Testis (tissue), 5 donors: ENCODE data around the gene SH3RF3. TPM values are rescaled to one million over a fixed set of nuclear protein-coding genes. Genes with fewer than 3 reads are reported as not detected.

Experiments
- DNase-seq: peaks from one replicate; pipeline ENCODE4 v3.0.0-alpha.2; 2019
- H3K27ac ChIP-seq, 2 donors: fragments of 200-600 bp; sonication (generic); one replicate each; pipeline ENCODE4 v1.5.1; 2019
- H3K27me3 ChIP-seq: fragments of 200-600 bp; sonication (generic); one replicate; pipeline ENCODE4 v1.5.1; 2019
- H3K36me3 ChIP-seq: fragments of 200-600 bp; sonication (generic); one replicate; pipeline ENCODE4 v1.5.1; 2017; ENCODE audit warnings: low read depth; ENCODE audit errors: missing control alignments
- H3K4me1 ChIP-seq: fragments of 200-600 bp; sonication (generic); one replicate; pipeline ENCODE4 v1.5.1; 2019
- H3K4me3 ChIP-seq, 2 donors: fragments of 200-600 bp; sonication (generic); one replicate each; pipeline ENCODE4 v1.5.1; 2017 to 2019
- H3K9me3 ChIP-seq: fragments of 200-600 bp; sonication (generic); one replicate; pipeline ENCODE4 v1.5.1; 2017
- POLR2A ChIP-seq: fragments of 450-650 bp; IDR thresholded peaks from one replicate; pipeline ENCODE4 v1.6.1; 2017; ENCODE audit warnings: antibody characterized with exemption, mild to moderate bottlenecking, moderate library complexity
- WGBS, 2 donors: methylation state at CpG; one replicate each; pipeline ENCODE4 v1.1.5; 2018; 5-methylcytosine and 5-hydroxymethylcytosine counted together
- intact Hi-C: fragments of 100-400 bp; cut with DNase I; formaldehyde crosslinking; loops from one replicate; pipeline ENCODE4 v1.15.1; 2023; ENCODE audit warnings: low total_unique reads
- long read RNA-seq, 2 donors: transcript quantifications; one replicate each; lab custom pipeline, GENCODE V29; 2026
- polyA plus RNA-seq: library from polyadenylated mRNA; stranded (reverse); fragments of 350-450 nt; fragmentation: Illumina TruSeq; extraction: RNeasy Lipid Tissue Mini Kit (QIAGEN cat#74804); gene quantifications from one replicate; pipeline ENCODE4 v1.2.3, GENCODE V29; 2014; ENCODE audit warnings: low read depth, low replicate concordance; ENCODE audit not compliant: insufficient read depth
- total RNA-seq, 2 donors: library from RNA; depleted of rRNA; stranded (reverse); fragments of >200 nt; gene quantifications; one replicate each; pipeline ENCODE4 v1.2.3, GENCODE V29; 2016
- TF ChIP-seq, protein P1 (sequence below), 3 experiments: fragments of 450-650 bp in 2 of 3; fragments of 200-600 bp in 1 of 3; sonication (generic) in 1 of 3; IDR thresholded peaks; one replicate each; pipeline ENCODE4 v1.5.1; 2016 to 2019; ENCODE audit warnings: antibody characterized with exemption in 3 of 3, mild to moderate bottlenecking in 2 of 3, moderate library complexity in 1 of 3

Gene SH3RF3
- total RNA-seq = 10 to 100 TPM; 16.5 to 20.1 TPM
- 9.3 TPM for polyA plus RNA-seq
- long read RNA-seq, donor 1 = 0 reads
- long read RNA-seq, donor 2 = 0 reads

DNA sequence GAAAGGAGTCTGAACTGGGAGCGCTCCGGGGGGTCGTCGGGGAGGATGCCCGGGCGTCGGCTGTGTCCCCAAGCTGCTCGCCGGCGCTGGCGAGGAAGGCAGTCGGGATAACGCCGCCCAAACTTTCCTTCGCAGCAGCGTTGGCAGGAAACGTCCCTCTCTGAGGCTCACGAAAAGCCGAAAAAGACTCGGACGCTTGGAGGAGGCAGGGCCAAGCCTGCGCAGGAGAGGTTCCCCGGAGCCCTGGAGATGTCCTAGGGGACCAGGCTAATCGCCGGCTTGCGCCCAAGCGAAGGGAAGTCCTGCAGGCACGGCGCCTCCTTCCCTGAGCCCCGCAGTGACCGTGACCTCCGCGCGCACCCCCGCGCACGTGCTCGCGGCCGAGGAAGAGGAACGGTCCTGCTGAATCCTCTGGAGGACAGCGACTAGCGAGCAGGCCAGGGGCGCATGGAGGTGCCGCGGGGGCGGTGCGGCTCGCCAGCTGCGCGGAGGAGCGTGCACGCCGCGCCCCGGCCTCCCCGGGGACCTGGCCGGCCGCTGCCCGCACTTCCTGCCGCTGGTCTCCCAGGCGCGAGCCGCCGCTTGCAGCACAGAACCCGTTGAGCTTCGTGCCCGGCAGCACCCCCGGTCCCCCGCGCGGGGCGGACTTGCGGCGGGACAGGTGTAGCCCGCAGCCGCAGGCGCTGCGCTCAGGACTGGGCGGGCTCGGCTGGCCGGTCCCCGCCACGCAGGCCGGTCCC is at the start of gene SH3RF3:
Gene SH3RF3 (plus strand): TSS at position 590 of the 740 bp plus-strand sequence.
- Histone ChIP-seq H3K9me3 (no peaks in the 10 kb centered on the region), H3K27ac (peak within 1 kb of the TSS; percentile 59 to 78), H3K4me1 (peaks cover 3% of the 10 kb centered on the region), H3K27me3 (no peaks in the 10 kb centered on the region), H3K4me3 (peak within 1 kb of the TSS; percentile 65 to 68), H3K36me3 (no peaks in the 10 kb centered on the region)
- peak; percentile 43 for DNase-seq
- no peak for TF ChIP-seq POLR2A
- TF ChIP-seq, protein P1, sequence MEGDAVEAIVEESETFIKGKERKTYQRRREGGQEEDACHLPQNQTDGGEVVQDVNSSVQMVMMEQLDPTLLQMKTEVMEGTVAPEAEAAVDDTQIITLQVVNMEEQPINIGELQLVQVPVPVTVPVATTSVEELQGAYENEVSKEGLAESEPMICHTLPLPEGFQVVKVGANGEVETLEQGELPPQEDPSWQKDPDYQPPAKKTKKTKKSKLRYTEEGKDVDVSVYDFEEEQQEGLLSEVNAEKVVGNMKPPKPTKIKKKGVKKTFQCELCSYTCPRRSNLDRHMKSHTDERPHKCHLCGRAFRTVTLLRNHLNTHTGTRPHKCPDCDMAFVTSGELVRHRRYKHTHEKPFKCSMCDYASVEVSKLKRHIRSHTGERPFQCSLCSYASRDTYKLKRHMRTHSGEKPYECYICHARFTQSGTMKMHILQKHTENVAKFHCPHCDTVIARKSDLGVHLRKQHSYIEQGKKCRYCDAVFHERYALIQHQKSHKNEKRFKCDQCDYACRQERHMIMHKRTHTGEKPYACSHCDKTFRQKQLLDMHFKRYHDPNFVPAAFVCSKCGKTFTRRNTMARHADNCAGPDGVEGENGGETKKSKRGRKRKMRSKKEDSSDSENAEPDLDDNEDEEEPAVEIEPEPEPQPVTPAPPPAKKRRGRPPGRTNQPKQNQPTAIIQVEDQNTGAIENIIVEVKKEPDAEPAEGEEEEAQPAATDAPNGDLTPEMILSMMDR (IDR thresholded peaks at IDR 0.05) = peak in 1 of 3 experiments; percentile 4
- 0 to 1% methylated on average over 19 to 52 of the region's 85 CpGs for WGBS, 2 donors
- intact Hi-C loops = no loop called here

DNA sequence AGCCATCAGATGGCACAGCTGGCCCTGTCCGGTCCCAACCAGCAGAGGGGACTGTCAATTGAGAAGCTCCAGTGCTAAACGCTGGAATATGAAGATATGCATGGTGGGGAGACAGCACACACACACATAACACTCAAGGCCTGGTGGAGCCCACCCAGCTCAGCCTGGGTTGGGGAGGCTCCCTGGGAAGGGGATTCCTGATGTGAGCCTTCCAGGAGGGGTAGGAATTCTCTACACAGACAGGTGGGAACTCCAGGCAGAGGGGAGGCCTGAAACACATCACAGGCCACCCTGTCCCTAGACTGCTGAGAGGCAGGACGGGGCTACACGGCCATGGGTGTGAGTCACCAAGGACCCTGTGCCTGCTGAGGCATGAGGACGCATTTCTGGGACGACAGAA is 49.4 kb upstream of the SH3RF3 start:
- TF ChIP-seq, protein P1 (IDR thresholded peaks at IDR 0.05) = no peak
- TF ChIP-seq POLR2A = no peak
- no peaks in the 10 kb centered on the region for H3K36me3 ChIP-seq
- intact Hi-C loops = no loop called here
- no peaks in the 10 kb centered on the region for H3K27me3 ChIP-seq
- no peaks in the 10 kb centered on the region for H3K9me3 ChIP-seq
- DNase-seq = no peak
- H3K4me3 ChIP-seq = no peak overlapping the region
- 76 to 79% methylated on average over 4 to 6 of the region's 6 CpGs for WGBS, 2 donors
- H3K27ac ChIP-seq = no peak overlapping the region
- no peaks in the 10 kb centered on the region for H3K4me1 ChIP-seq

DNA sequence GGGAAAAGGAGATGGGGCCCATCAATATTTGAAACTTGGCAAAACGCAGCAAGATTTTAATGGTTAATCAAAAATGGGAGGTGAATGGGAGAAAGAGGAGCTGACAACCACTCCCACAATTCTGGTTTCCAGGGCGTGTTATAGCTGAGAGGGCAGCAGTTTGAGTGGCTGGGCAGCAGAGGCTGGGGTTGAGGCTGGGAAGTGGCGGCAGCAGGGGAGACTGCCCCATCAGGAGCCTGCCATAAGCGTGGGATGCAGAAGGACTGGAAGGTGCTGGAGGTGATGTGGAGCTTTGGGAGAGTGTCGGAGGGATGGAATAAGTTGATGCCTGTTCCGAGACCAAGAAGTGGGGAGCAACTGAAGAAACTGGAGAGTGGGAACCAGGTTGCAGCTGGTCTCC is 48.9 kb upstream of the SH3RF3 start:
- Histone ChIP-seq H3K36me3 (no peaks in the 10 kb centered on the region), H3K4me1 (no peaks in the 10 kb centered on the region), H3K27ac (no peak overlapping the region), H3K27me3 (no peaks in the 10 kb centered on the region), H3K9me3 (no peaks in the 10 kb centered on the region), H3K4me3 (no peak overlapping the region)
- 77 to 82% methylated on average over 6 of the region's 6 CpGs for WGBS, 2 donors
- intact Hi-C loops = no loop called here
- TF ChIP-seq, protein P1 (IDR thresholded peaks at IDR 0.05) = no peak
- TF ChIP-seq POLR2A = no peak
- DNase-seq = no peak

DNA sequence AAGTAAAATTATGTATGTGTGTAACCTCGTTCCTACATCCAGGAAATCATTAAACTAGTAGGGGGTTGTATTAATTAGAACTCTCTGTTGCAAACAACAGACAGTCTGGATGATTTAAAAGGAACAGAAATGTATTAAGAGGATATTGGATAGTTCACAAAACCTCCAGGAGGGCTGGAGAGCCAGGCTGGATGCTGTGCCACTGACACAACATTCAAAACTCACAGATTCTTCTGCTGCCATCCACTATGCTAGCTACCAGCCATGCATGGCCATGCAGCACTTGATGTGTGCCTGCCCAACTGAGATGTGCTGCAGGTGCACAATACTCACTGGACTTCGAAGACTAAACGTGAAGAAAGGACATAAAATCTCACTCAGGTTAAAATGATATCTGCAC is 48.2 kb upstream of the SH3RF3 start:
- no peaks in the 10 kb centered on the region for H3K4me1 ChIP-seq
- no peaks in the 10 kb centered on the region for H3K27me3 ChIP-seq
- DNase-seq = no peak
- no peaks in the 10 kb centered on the region for H3K9me3 ChIP-seq
- TF ChIP-seq, protein P1 (IDR thresholded peaks at IDR 0.05) = no peak
- H3K4me3 ChIP-seq = no peak overlapping the region
- H3K36me3 ChIP-seq = no peaks in the 10 kb centered on the region
- WGBS, 2 donors = 69 to 70% methylated on average over 3 of the region's 3 CpGs
- intact Hi-C loops = no loop called here
- no peak overlapping the region for H3K27ac ChIP-seq

DNA sequence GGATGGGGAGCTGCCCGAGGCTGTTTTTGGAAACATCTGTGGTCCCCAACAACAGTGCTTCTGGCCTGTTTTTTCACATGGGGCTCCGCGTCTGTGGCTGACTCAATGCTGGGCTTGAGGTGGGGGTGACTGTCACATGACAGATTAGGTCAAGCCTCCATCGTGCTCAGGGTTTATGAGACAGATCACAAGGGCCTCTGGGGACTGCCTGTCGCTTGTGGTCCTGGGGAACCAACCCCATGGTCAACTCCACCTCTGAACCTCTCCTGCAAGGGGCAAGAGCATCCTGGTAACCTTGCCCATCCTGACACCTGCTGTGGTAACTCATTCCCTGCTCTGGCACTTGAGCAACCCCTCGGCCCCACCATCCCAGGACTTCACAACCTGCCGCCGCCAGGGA is 47.6 kb upstream of the SH3RF3 start:
- no peak overlapping the region for H3K27ac ChIP-seq
- intact Hi-C loops = no loop called here
- H3K27me3 ChIP-seq = no peaks in the 10 kb centered on the region
- WGBS, 2 donors = 74 to 85% methylated on average over 8 of the region's 8 CpGs
- H3K4me3 ChIP-seq = no peak overlapping the region
- H3K9me3 ChIP-seq = no peaks in the 10 kb centered on the region
- DNase-seq = no peak
- TF ChIP-seq, protein P1 (IDR thresholded peaks at IDR 0.05) = no peak
- TF ChIP-seq POLR2A = no peak
- H3K4me1 ChIP-seq = no peaks in the 10 kb centered on the region
- H3K36me3 ChIP-seq = no peaks in the 10 kb centered on the region
